Parathyroid adenoma (tissue), 2 donors: ENCODE measurements around the gene CFAP97D2.
A peak's percentile ranks its signal among the peaks of the same experiment; 100 is the strongest.

Source experiments
- H2AFZ ChIP-seq: fragments of 300-600 bp; sonication (generic); one replicate; pipeline ENCODE4 v1.7.0; 2017; ENCODE audit warnings: antibody characterized with exemption, mild to moderate bottlenecking
- H3K27ac ChIP-seq: fragments of 300-600 bp; sonication (generic); one replicate; pipeline ENCODE4 v1.7.0; 2017
- H3K27me3 ChIP-seq: fragments of 300-600 bp; sonication (generic); one replicate; pipeline ENCODE4 v1.7.0; 2017; ENCODE audit warnings: low read length; ENCODE audit not compliant: control insufficient read depth, insufficient read depth
- H3K36me3 ChIP-seq: fragments of 300-600 bp; sonication (generic); one replicate; pipeline ENCODE4 v1.7.0; 2017; ENCODE audit warnings: low read length; ENCODE audit not compliant: control insufficient read depth, insufficient read depth
- H3K4me1 ChIP-seq: fragments of 300-600 bp; sonication (generic); one replicate; pipeline ENCODE4 v1.7.0; 2017; ENCODE audit warnings: control low read depth
- H3K4me2 ChIP-seq: fragments of 300-600 bp; sonication (generic); one replicate; pipeline ENCODE4 v1.7.0; 2017; ENCODE audit warnings: low read length
- H3K4me3 ChIP-seq: fragments of 300-600 bp; sonication (generic); one replicate; pipeline ENCODE4 v1.7.0; 2017; ENCODE audit warnings: low read depth, low read length
- H3K79me2 ChIP-seq: fragments of 300-600 bp; sonication (generic); one replicate; pipeline ENCODE4 v1.7.0; 2017; ENCODE audit warnings: control low read depth
- H3K9ac ChIP-seq: fragments of 300-600 bp; sonication (generic); one replicate; pipeline ENCODE4 v1.7.0; 2017; ENCODE audit warnings: mild to moderate bottlenecking
- H3K9me3 ChIP-seq: fragments of 300-600 bp; sonication (generic); one replicate; pipeline ENCODE4 v1.7.0; 2017; ENCODE audit warnings: low read length; ENCODE audit not compliant: control insufficient read depth
- CTCF ChIP-seq: fragments of 300-600 bp; sonication (generic); IDR thresholded peaks from one replicate; pipeline ENCODE4 v1.7.0; 2017; ENCODE audit warnings: antibody characterized with exemption, mild to moderate bottlenecking
- donor health status: primary hyperparathyroidism.

CFAP97D2 gene

DNA sequence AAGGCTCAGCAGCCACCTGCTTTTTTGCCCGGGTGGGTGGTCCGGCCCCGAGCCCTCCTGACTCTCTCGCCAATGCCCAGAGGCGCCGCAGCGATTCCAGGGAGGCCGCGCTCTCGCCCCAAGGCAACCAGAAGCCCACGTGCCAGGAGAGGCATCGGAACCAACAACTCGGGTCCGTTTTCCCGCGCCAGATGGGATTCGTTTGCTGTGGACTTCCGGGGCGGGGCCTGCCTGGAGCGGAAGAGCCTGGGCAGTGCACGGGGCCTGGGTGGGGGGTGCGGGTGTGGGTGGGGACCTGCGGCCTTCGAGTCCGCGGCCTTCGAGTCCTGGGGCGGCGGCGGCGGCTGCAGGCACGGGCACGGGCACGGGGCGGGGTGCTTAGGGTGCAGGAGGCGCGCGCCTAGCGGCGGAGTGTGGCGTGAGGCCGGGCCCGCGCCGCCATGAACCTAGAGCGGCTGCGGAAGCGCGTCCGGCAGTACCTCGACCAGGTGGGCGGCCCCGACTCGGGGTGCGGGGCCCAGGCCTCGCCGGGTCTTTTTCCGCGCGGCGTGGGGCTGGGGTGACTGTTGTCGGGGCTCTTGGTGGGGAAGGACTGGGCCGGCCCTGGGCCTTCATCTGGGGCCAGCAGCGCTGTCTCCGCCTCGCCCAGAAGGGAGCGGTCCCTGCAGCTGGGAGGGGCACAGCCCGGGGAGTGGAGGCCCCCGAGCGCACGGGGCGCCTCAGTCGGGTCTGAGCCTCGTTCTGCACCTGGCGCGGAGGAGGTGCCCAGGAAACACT lies 55.8 kb downstream of the CFAP97D2 start, which contains the start of gene CDC16:
Gene CDC16 (plus strand): TSS at position 253 of the 777 bp plus-strand sequence. CDS start 188 bp downstream, at position 441.
- no peak for TF ChIP-seq CTCF
- no peaks in the 10 kb centered on the region for H3K36me3 ChIP-seq
- H3K4me3 ChIP-seq, result peak within 1 kb of the TSS; percentile 78
- H3K27ac ChIP-seq, result peak within 1 kb of the TSS; percentile 47
- H3K79me2 ChIP-seq, result no peaks in the 10 kb centered on the region
- H3K4me1 ChIP-seq, result no peaks in the 10 kb centered on the region
- H3K9ac ChIP-seq, result peak within 1 kb of the TSS; percentile 80
- peak within 1 kb of the TSS; percentile 76 for H3K4me2 ChIP-seq
- no peaks in the 10 kb centered on the region for H3K27me3 ChIP-seq
- H3K9me3 ChIP-seq, result no peaks in the 10 kb centered on the region
- H2AFZ ChIP-seq, result peak within 1 kb of the TSS; percentile 81

GRCh38 chr13:114235697-114236096 lies 56.6 kb downstream of the CFAP97D2 start:
- Histone ChIP-seq H3K27me3 (no peaks in the 10 kb centered on the region), H3K36me3 (no peaks in the 10 kb centered on the region), H3K9ac (no peak overlapping the region), H3K4me1 (no peaks in the 10 kb centered on the region), H3K4me3 (peak overlapping the region; percentile 78), H3K9me3 (no peaks in the 10 kb centered on the region), H3K4me2 (peak overlapping the region; percentile 76), H2AFZ (no peak overlapping the region), H3K79me2 (no peaks in the 10 kb centered on the region), H3K27ac (no peak overlapping the region)
- no peak for TF ChIP-seq CTCF

- H3K9me3 ChIP-seq, result no peaks in the 10 kb centered on the region
- no peak overlapping the region for H2AFZ ChIP-seq
- peak overlapping the region; percentile 78 for H3K4me3 ChIP-seq
- no peak for TF ChIP-seq CTCF
- H3K36me3 ChIP-seq, result no peaks in the 10 kb centered on the region
- no peaks in the 10 kb centered on the region for H3K4me1 ChIP-seq
- no peaks in the 10 kb centered on the region for H3K79me2 ChIP-seq
- peak overlapping the region; percentile 76 for H3K4me2 ChIP-seq
- H3K27me3 ChIP-seq, result no peaks in the 10 kb centered on the region
- H3K27ac ChIP-seq, result no peak overlapping the region
- H3K9ac ChIP-seq, result no peak overlapping the region
Measured at GRCh38 chr13:114236227-114236626, 57.2 kb downstream of the CFAP97D2 start.

- no peaks in the 10 kb centered on the region for H3K27me3 ChIP-seq
- H3K36me3 ChIP-seq, result no peaks in the 10 kb centered on the region
- no peak overlapping the region for H3K27ac ChIP-seq
- no peak for TF ChIP-seq CTCF
- no peak overlapping the region for H3K4me2 ChIP-seq
- H3K4me3 ChIP-seq, result no peak overlapping the region
- no peak overlapping the region for H2AFZ ChIP-seq
- no peaks in the 10 kb centered on the region for H3K9me3 ChIP-seq
- H3K79me2 ChIP-seq, result no peaks in the 10 kb centered on the region
- no peaks in the 10 kb centered on the region for H3K4me1 ChIP-seq
- no peak overlapping the region for H3K9ac ChIP-seq
Measured at GRCh38 chr13:114237415-114238112, 58.5 kb downstream of the CFAP97D2 start.
